Measurements from ENCODE around the gene KCNQ1OT1. TPM values are rescaled to one million over a fixed set of nuclear protein-coding genes. Genes with fewer than 3 reads are reported as not detected.

Gene KCNQ1OT1
- total RNA-seq, 4 donors from 2014 or later: 2.5 to 4.5 (median 3.1) TPM

DNA sequence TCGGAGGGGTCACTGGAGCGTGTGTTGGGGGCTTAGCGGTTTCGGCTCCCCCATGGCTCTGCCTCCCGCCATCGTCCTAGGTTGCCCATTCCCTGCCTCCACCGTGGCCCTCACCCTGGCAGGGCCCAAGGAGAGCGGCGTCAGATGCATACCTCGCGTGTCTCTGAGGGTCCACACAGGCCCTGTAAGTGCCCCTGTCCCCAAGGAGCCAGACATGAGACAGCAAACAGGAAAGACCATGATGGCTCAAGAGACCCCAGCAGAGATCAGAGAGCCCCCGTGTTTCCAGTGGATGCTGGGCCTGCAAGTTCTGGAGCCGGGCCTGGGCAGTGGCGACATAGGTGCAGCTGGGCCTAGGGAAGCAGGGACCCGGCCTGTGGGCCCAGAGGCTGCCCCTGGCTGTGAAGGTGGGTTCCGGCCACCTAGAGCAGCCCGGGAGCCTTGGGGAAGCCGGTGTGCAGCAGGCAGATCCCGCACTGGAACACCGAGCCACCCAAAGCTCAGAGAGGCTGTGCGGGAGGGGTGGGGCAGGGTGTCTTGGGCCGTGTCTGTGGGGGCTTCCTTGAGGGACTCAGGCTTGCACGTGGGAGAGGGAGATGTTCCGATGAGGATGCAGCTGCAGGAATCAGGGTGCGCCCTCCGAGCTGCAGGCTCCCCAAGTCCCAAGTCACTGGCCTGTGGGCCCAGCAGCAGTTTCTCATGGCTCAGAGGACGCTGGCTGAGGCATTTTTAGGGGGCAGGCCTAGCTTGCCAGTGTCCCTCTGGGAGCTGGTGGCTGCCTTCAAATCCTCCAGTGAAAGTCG lies 126.4 kb downstream of the KCNQ1OT1 start:
- Histone ChIP-seq H3K4me1 (no peaks in the 10 kb centered on the region), H3K36me3 (no peaks in the 10 kb centered on the region), H3K27me3 (no peaks in the 10 kb centered on the region), H3K9me3 (no peaks in the 10 kb centered on the region), H3K4me3 (no peak overlapping the region), H3K27ac (no peak overlapping the region)
- peak; percentile 55 to 64 for DNase-seq (ENCODE audit: low spot score in 2 of 2)
- TF ChIP-seq POLR2AphosphoS5 (IDR thresholded peaks at IDR 0.05) (no peak), POLR2A (IDR thresholded peaks at IDR 0.05) (no peak), EP300 (IDR thresholded peaks at IDR 0.05) (no peak)
- 94% methylated on average over 11 of the region's 28 CpGs for WGBS

DNA sequence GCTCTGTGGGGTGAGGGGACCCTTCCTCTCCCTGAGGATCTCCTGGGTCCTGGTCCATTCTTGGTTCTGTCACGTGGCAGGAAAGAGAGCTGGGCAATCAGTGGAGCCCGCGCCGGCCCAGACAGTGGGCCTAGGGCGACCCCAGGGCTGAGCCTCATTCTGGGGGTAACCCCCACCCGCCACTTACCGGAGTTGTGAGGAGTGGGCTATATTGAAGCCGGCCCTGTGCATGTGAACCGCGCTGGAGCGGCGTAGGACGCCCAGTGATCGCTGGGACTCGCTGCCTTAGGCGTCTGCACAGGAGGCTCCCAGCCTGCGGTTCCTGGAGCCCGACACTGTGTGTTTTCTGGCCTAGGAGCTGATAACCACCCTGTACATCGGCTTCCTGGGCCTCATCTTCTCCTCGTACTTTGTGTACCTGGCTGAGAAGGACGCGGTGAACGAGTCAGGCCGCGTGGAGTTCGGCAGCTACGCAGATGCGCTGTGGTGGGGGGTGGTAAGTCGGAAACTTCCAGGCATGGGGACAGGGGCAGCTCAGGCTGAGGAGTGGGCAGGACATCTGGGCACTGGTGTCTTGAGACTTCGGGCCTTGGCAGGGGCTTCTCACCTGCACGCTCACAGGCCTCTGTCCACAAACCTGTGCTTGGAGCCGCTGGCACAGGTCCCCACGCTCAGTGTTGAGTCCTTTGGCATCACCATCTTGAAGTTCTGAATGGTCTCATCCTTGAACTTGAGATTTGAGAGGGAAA lies 127.1 kb downstream of the KCNQ1OT1 start:
- DNase-seq (ENCODE audit: low spot score in 2 of 2): peak in 1 of 2 donors; percentile 41
- TF ChIP-seq CTCF (IDR thresholded peaks at IDR 0.05) (no peak), EP300 (IDR thresholded peaks at IDR 0.05) (no peak), POLR2A (IDR thresholded peaks at IDR 0.05) (no peak), POLR2AphosphoS5 (IDR thresholded peaks at IDR 0.05) (no peak)
- WGBS: 97% methylated on average over 20 of the region's 33 CpGs

GRCh38 chr11:2571598-2572281 lies 128.1 kb downstream of the KCNQ1OT1 start:
- H3K27me3 ChIP-seq: no peaks in the 10 kb centered on the region
- no peak overlapping the region for H3K4me3 ChIP-seq
- H3K27ac ChIP-seq: no peak overlapping the region
- TF ChIP-seq POLR2AphosphoS5 (IDR thresholded peaks at IDR 0.05) (no peak), CTCF (IDR thresholded peaks at IDR 0.05) (no peak), EP300 (IDR thresholded peaks at IDR 0.05) (no peak), POLR2A (IDR thresholded peaks at IDR 0.05) (no peak)
- no peaks in the 10 kb centered on the region for H3K9me3 ChIP-seq
- no peaks in the 10 kb centered on the region for H3K4me1 ChIP-seq
- WGBS: 93% methylated on average over 15 of the region's 23 CpGs
- DNase-seq (ENCODE audit: low spot score in 2 of 2): peak in 1 of 2 donors; percentile 40
- no peaks in the 10 kb centered on the region for H3K36me3 ChIP-seq

More for the DNA sequence above, 127.1 kb downstream of the KCNQ1OT1 start:
- no peaks in the 10 kb centered on the region for H3K36me3 ChIP-seq
- no peak overlapping the region for H3K27ac ChIP-seq
- H3K9me3 ChIP-seq: no peaks in the 10 kb centered on the region
- no peak overlapping the region for H3K4me3 ChIP-seq
- no peaks in the 10 kb centered on the region for H3K27me3 ChIP-seq
- H3K4me1 ChIP-seq: no peaks in the 10 kb centered on the region

GRCh38 chr11:2570841-2571597 lies 128.8 kb downstream of the KCNQ1OT1 start:
- 97% methylated on average over 22 of the region's 25 CpGs for WGBS
- Histone ChIP-seq H3K9me3 (no peaks in the 10 kb centered on the region), H3K27me3 (no peaks in the 10 kb centered on the region), H3K4me1 (no peaks in the 10 kb centered on the region), H3K36me3 (no peaks in the 10 kb centered on the region), H3K27ac (no peak overlapping the region), H3K4me3 (no peak overlapping the region)
- peak in 1 of 2 donors; percentile 50 for DNase-seq (ENCODE audit: low spot score in 2 of 2)
- TF ChIP-seq CTCF (IDR thresholded peaks at IDR 0.05) (no peak), EP300 (IDR thresholded peaks at IDR 0.05) (no peak), POLR2A (IDR thresholded peaks at IDR 0.05) (no peak), POLR2AphosphoS5 (IDR thresholded peaks at IDR 0.05) (no peak)

DNA sequence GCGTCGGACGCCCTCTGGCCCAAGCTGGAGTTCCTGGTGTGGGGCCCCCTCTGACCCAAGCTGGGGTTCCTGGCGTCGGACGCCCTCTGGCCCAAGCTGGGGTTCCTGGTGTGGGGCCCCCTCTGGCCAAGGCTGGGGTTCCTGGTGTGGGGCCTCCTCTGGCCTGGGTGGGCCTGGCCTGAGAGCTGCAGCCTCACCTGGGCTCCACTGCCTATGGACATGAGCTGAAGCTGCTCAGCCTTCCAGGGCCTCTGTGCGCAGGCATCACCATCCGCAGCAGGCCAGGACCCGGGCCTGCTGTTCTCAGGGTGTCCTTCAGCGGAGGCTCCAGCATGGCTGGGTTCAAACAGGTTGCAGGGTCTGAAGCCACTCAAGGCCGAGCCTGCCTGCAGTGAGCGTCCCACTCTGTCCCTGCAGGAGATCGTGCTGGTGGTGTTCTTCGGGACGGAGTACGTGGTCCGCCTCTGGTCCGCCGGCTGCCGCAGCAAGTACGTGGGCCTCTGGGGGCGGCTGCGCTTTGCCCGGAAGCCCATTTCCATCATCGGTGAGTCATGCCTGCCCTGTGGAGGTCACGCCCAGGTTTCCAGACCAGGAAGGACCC lies 129.5 kb downstream of the KCNQ1OT1 start:
- Histone ChIP-seq H3K36me3 (no peaks in the 10 kb centered on the region), H3K27me3 (no peaks in the 10 kb centered on the region), H3K27ac (no peak overlapping the region), H3K4me1 (no peaks in the 10 kb centered on the region), H3K4me3 (no peak overlapping the region), H3K9me3 (no peaks in the 10 kb centered on the region)
- 97% methylated on average over 6 of the region's 26 CpGs for WGBS
- DNase-seq (ENCODE audit: low spot score in 2 of 2): peak in 1 of 2 donors; percentile 51
- TF ChIP-seq POLR2AphosphoS5 (IDR thresholded peaks at IDR 0.05) (no peak), CTCF (IDR thresholded peaks at IDR 0.05) (no peak), POLR2A (IDR thresholded peaks at IDR 0.05) (no peak), EP300 (IDR thresholded peaks at IDR 0.05) (no peak)
